Neural cell (in vitro differentiated cells): ENCODE measurements around the gene GOLGA6A. TPM values are rescaled to one million over a fixed set of nuclear protein-coding genes. Genes with fewer than 3 reads are reported as not detected.

Source experiments
- H2AFZ ChIP-seq: fragments of 200-600, 300-800 bp; sonication (generic), shearing (Covaris generic); 2 replicates; pipeline ENCODE4 v1.6.0; 2014; ENCODE audit warnings: low read depth, mild to moderate bottlenecking, antibody characterized with exemption, low read length, moderate library complexity
- H3F3A ChIP-seq: fragments of 200-600 bp; shearing (Covaris generic); 2 replicates; pipeline ENCODE4 v1.6.1; 2016; ENCODE audit warnings: mild to moderate bottlenecking, moderate library complexity, mixed read lengths, antibody characterized with exemption, low read length; ENCODE audit not compliant: insufficient read depth, poor library complexity, severe bottlenecking
- H3K27ac ChIP-seq: fragments of 200-600, 300-800 bp; sonication (generic), shearing (Covaris generic); 2 replicates; pipeline ENCODE4 v1.5.1; 2014; ENCODE audit warnings: mild to moderate bottlenecking, low read length, moderate library complexity
- H3K27me3 ChIP-seq: fragments of 300-800, 200-600 bp; sonication (generic), shearing (Covaris generic); 2 replicates; pipeline ENCODE4 v1.6.0; 2014; ENCODE audit warnings: mild to moderate bottlenecking, low read depth, low read length, moderate library complexity; ENCODE audit not compliant: insufficient read depth
- H3K36me3 ChIP-seq: fragments of 300-800, 200-600 bp; sonication (generic), shearing (Covaris generic); 2 replicates; pipeline ENCODE4 v1.5.1; 2014; ENCODE audit warnings: mild to moderate bottlenecking, antibody characterized with exemption, low read length, moderate library complexity; ENCODE audit not compliant: insufficient read depth
- H3K4me2 ChIP-seq: fragments of 300-800, 200-600 bp; sonication (generic), shearing (Covaris generic); 2 replicates; pipeline ENCODE4 v1.6.0; 2014; ENCODE audit warnings: mild to moderate bottlenecking, low read length
- H3K4me3 ChIP-seq: fragments of 300-800, 200-600 bp; sonication (generic), shearing (Covaris generic); 2 replicates; pipeline ENCODE4 v1.5.1; 2014; ENCODE audit warnings: mild to moderate bottlenecking, low read length, moderate library complexity
- H3K79me2 ChIP-seq: fragments of 200-600 bp; shearing (Covaris generic); replicated peaks from 2 replicates; pipeline ENCODE4 v1.6.0; 2014; ENCODE audit warnings: mild to moderate bottlenecking, low read length, moderate library complexity; ENCODE audit not compliant: insufficient read depth
- H3K9ac ChIP-seq: fragments of 300-800, 200-600 bp; sonication (generic), shearing (Covaris generic); 2 replicates; pipeline ENCODE4 v1.6.1; 2016; ENCODE audit warnings: mild to moderate bottlenecking, low read length, mixed read lengths
- H3K9me2 ChIP-seq: fragments of 200-600 bp; shearing (Covaris generic); 2 replicates; pipeline ENCODE4 v1.6.1; 2016; ENCODE audit warnings: mild to moderate bottlenecking, low read length, mixed read lengths; ENCODE audit not compliant: insufficient read depth
- H3K9me3 ChIP-seq: fragments of 200-600, 300-800 bp; sonication (generic), shearing (Covaris generic); 2 replicates; pipeline ENCODE4 v1.6.1; 2016; ENCODE audit warnings: mild to moderate bottlenecking, mixed run types, low read length, moderate library complexity, mixed read lengths
- H4K20me1 ChIP-seq: fragments of 200-600 bp; shearing (Covaris generic); 2 replicates; pipeline ENCODE4 v1.6.1; 2016; ENCODE audit warnings: mild to moderate bottlenecking, mixed run types; ENCODE audit not compliant: insufficient read depth
- EP300 ChIP-seq: fragments of 450-650 bp; conservative IDR thresholded peaks from 2 replicates; pipeline ENCODE4 v1.6.1; 2014; ENCODE audit warnings: antibody characterized with exemption, mild to moderate bottlenecking, moderate library complexity; ENCODE audit not compliant: poor library complexity, severe bottlenecking
- EZH2 ChIP-seq: fragments of 200-600, 300-800 bp; shearing (Covaris generic), sonication (generic); IDR thresholded peaks from 2 replicates; pipeline ENCODE4 v1.6.1; 2014; ENCODE audit warnings: antibody characterized with exemption, low read length, borderline replicate concordance, mild to moderate bottlenecking; ENCODE audit not compliant: insufficient read depth, poor library complexity, severe bottlenecking
- MXI1 ChIP-seq: fragments of 450-650 bp; conservative IDR thresholded peaks from 2 replicates; pipeline ENCODE4 v1.6.1; 2014; ENCODE audit warnings: antibody characterized with exemption, mild to moderate bottlenecking; ENCODE audit not compliant: poor library complexity, severe bottlenecking
- POLR2AphosphoS5 ChIP-seq: IDR thresholded peaks from 2 replicates; pipeline ENCODE4 v1.6.1; 2012
- RAD21 ChIP-seq: fragments of 450-650 bp; conservative IDR thresholded peaks from 2 replicates; pipeline ENCODE4 v1.6.1; 2014; ENCODE audit warnings: antibody characterized with exemption, mild to moderate bottlenecking, moderate library complexity
- SMC3 ChIP-seq: fragments of 450-650 bp; conservative IDR thresholded peaks from 2 replicates; pipeline ENCODE4 v1.6.1; 2014; ENCODE audit warnings: antibody characterized with exemption, mild to moderate bottlenecking, moderate library complexity; ENCODE audit not compliant: poor library complexity
- TAF1 ChIP-seq: IDR thresholded peaks from 2 replicates; pipeline ENCODE4 v1.6.1; 2012; ENCODE audit warnings: low read depth
- polyA plus RNA-seq: library from polyadenylated mRNA; depleted of rRNA; stranded (reverse); fragments of >200 nt; gene quantifications from 2 replicates; pipeline ENCODE4 v1.2.3, GENCODE V29; 2014
- TF ChIP-seq, protein P1 (sequence below): fragments of 450-650 bp; IDR thresholded peaks from 2 replicates; pipeline ENCODE4 v1.5.1; 2014; ENCODE audit warnings: antibody characterized with exemption, mild to moderate bottlenecking, moderate library complexity; ENCODE audit not compliant: poor library complexity, severe bottlenecking
- TF ChIP-seq, protein P2 (sequence below): IDR thresholded peaks from 2 replicates; pipeline ENCODE4 v1.6.1; 2012; ENCODE audit warnings: borderline replicate concordance

Gene GOLGA6A
- polyA plus RNA-seq, 1 donor from 2014 or later: 0.50 TPM

DNA sequence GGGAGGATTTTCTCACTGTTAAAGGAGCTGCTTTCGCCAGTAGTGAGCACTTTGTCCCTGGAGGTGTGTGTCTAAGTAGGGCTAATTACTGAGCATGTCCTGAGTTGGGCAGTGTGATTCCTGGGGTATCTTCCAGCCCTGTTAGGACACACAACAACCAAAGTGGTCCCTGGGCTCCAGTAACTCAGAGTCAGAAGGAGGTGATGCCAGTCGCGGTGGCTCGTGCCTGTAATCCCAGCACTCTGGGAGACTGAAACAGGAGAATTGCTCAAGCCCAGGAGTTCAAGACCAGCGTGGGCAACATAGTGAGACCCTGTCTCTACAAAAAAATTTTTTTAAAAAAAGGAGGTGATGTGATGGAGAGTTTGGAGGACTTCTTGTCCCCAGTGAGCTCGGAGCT, 50.3 kb downstream of the GOLGA6A start:
- no peak overlapping the region for H3K9ac ChIP-seq
- no peaks in the 10 kb centered on the region for H4K20me1 ChIP-seq
- no peaks in the 10 kb centered on the region for H3F3A ChIP-seq
- no peaks in the 10 kb centered on the region for H3K9me2 ChIP-seq
- TF ChIP-seq EZH2 (no peak), SMC3 (no peak), MXI1 (no peak), RAD21 (no peak), TAF1 (no peak), EP300 (no peak)
- TF ChIP-seq, protein P1, sequence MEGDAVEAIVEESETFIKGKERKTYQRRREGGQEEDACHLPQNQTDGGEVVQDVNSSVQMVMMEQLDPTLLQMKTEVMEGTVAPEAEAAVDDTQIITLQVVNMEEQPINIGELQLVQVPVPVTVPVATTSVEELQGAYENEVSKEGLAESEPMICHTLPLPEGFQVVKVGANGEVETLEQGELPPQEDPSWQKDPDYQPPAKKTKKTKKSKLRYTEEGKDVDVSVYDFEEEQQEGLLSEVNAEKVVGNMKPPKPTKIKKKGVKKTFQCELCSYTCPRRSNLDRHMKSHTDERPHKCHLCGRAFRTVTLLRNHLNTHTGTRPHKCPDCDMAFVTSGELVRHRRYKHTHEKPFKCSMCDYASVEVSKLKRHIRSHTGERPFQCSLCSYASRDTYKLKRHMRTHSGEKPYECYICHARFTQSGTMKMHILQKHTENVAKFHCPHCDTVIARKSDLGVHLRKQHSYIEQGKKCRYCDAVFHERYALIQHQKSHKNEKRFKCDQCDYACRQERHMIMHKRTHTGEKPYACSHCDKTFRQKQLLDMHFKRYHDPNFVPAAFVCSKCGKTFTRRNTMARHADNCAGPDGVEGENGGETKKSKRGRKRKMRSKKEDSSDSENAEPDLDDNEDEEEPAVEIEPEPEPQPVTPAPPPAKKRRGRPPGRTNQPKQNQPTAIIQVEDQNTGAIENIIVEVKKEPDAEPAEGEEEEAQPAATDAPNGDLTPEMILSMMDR: no peak
- TF ChIP-seq, protein P2, sequence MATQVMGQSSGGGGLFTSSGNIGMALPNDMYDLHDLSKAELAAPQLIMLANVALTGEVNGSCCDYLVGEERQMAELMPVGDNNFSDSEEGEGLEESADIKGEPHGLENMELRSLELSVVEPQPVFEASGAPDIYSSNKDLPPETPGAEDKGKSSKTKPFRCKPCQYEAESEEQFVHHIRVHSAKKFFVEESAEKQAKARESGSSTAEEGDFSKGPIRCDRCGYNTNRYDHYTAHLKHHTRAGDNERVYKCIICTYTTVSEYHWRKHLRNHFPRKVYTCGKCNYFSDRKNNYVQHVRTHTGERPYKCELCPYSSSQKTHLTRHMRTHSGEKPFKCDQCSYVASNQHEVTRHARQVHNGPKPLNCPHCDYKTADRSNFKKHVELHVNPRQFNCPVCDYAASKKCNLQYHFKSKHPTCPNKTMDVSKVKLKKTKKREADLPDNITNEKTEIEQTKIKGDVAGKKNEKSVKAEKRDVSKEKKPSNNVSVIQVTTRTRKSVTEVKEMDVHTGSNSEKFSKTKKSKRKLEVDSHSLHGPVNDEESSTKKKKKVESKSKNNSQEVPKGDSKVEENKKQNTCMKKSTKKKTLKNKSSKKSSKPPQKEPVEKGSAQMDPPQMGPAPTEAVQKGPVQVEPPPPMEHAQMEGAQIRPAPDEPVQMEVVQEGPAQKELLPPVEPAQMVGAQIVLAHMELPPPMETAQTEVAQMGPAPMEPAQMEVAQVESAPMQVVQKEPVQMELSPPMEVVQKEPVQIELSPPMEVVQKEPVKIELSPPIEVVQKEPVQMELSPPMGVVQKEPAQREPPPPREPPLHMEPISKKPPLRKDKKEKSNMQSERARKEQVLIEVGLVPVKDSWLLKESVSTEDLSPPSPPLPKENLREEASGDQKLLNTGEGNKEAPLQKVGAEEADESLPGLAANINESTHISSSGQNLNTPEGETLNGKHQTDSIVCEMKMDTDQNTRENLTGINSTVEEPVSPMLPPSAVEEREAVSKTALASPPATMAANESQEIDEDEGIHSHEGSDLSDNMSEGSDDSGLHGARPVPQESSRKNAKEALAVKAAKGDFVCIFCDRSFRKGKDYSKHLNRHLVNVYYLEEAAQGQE: no peak
- no peak overlapping the region for H3K27ac ChIP-seq
- no peak overlapping the region for H2AFZ ChIP-seq
- no peak overlapping the region for H3K4me2 ChIP-seq
- no peaks in the 10 kb centered on the region for H3K36me3 ChIP-seq
- no peaks in the 10 kb centered on the region for H3K9me3 ChIP-seq
- no peak overlapping the region for H3K4me3 ChIP-seq
- H3K27me3 ChIP-seq: no peaks in the 10 kb centered on the region
- H3K79me2 ChIP-seq: no peaks in the 10 kb centered on the region

DNA sequence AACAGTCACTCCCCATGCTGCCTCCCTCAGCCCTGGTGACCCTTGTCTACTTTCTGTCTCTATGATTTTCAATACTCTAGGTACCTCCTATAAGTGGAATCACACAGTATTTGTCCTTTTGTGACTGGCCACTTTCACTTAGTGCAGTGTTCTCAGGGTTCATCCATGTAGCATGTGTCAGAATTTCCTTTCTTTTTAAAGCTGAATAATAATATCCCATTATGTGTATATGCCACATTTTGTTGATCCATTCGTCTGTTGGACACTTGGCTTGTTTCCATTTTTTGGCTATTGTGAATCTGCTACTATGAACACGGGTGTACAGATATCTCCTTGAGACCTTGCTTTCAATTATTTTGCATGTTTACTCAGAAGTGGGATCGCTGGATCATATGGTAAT, 53.7 kb downstream of the GOLGA6A start:
- no peaks in the 10 kb centered on the region for H3K27me3 ChIP-seq
- TF ChIP-seq TAF1 (no peak), SMC3 (no peak), MXI1 (no peak), EZH2 (no peak), EP300 (no peak), RAD21 (no peak), POLR2AphosphoS5 (no peak)
- TF ChIP-seq, protein P2: no peak
- TF ChIP-seq, protein P1: no peak
- no peak overlapping the region for H3K9ac ChIP-seq

More for the DNA sequence above, 53.7 kb downstream of the GOLGA6A start:
- H3K9me2 ChIP-seq: no peaks in the 10 kb centered on the region
- no peaks in the 10 kb centered on the region for H3K36me3 ChIP-seq
- H3K9me3 ChIP-seq: no peaks in the 10 kb centered on the region
- no peak overlapping the region for H3K27ac ChIP-seq
- no peaks in the 10 kb centered on the region for H4K20me1 ChIP-seq
- H3F3A ChIP-seq: no peaks in the 10 kb centered on the region
- H3K4me3 ChIP-seq: no peak overlapping the region
- H2AFZ ChIP-seq: no peak overlapping the region
- H3K4me2 ChIP-seq: no peak overlapping the region
- no peaks in the 10 kb centered on the region for H3K79me2 ChIP-seq
